ENCODE data around the gene AUTS2. TPM values are rescaled to one million over a fixed set of nuclear protein-coding genes. Genes with fewer than 3 reads are reported as not detected.

The AUTS2 gene
- polyA plus RNA-seq, 1 experiment: 0.54 TPM

DNA sequence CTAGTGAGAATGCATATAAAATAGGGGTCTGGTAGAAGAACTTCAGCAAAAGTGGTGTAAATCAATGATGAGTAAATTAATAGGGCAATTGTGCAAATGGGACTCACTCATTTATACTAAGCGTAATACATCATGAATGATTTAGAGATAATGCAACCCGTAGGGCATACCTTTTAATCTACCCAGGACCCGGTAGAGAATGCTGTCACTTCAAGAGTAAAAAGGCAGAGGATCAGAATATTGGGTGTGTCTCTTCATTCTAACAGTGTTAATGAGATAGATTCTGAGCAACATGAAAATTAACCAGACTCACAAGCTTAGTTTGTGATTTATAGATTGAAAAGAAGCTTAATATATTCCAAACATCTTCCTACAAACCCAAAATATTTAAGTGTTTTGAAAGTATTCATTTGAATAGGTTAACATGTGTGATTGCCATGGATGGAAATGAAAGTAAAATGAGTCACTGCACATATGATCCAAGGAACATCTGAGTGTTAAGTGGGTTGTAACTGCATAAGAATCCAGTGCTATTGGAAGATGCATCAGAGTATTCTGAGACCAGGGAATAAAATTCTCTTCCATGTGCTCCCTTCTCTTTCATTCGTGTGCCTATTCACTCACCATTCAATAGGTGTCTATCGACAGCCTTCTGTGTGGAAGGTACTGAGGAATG, 690.6 kb downstream of the AUTS2 start:
- Histone ChIP-seq H3K4me3 (ENCODE audit: low read depth, low read length) (no peak overlapping the region), H3K27me3 (ENCODE audit: control insufficient read depth, insufficient read depth, low read length) (no peaks in the 10 kb centered on the region), H3K36me3 (ENCODE audit: control insufficient read depth, insufficient read depth, low read length) (no peaks in the 10 kb centered on the region)
- ChIA-PET CTCF (no interaction called here), POLR2A (no interaction called here)
- no peak for DNase-seq (ENCODE audit: low read depth)
- TF ChIP-seq, protein P1, sequence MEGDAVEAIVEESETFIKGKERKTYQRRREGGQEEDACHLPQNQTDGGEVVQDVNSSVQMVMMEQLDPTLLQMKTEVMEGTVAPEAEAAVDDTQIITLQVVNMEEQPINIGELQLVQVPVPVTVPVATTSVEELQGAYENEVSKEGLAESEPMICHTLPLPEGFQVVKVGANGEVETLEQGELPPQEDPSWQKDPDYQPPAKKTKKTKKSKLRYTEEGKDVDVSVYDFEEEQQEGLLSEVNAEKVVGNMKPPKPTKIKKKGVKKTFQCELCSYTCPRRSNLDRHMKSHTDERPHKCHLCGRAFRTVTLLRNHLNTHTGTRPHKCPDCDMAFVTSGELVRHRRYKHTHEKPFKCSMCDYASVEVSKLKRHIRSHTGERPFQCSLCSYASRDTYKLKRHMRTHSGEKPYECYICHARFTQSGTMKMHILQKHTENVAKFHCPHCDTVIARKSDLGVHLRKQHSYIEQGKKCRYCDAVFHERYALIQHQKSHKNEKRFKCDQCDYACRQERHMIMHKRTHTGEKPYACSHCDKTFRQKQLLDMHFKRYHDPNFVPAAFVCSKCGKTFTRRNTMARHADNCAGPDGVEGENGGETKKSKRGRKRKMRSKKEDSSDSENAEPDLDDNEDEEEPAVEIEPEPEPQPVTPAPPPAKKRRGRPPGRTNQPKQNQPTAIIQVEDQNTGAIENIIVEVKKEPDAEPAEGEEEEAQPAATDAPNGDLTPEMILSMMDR (IDR thresholded peaks at IDR 0.05; ENCODE audit: insufficient read depth, low read depth, low read length): no peak

DNA sequence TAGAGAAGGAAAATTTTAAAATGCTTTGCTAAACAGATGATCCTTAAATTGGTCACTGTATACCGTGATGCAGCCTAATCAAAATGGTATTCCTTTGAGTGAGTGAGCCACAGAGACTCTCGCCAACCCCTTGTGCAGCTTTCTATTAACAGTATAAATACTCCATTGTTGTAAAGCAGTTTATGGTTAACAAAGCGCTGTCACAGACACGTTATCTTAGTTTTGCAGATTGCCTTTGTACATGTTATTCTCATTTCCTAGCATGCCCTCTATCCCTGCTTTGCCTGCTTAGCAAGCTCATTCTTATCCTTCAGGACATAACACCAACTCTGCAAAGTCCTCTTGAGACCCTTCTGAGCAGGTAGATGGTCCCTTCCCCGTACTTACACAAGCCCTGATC, 694.4 kb downstream of the AUTS2 start:
- TF ChIP-seq, protein P1 (IDR thresholded peaks at IDR 0.05; ENCODE audit: insufficient read depth, low read depth, low read length): no peak
- ChIA-PET CTCF (no interaction called here), POLR2A (no interaction called here)
- no peaks in the 10 kb centered on the region for H3K36me3 ChIP-seq (ENCODE audit: control insufficient read depth, insufficient read depth, low read length)
- no peaks in the 10 kb centered on the region for H3K27me3 ChIP-seq (ENCODE audit: control insufficient read depth, insufficient read depth, low read length)
- H3K4me3 ChIP-seq (ENCODE audit: low read depth, low read length): no peak overlapping the region
- DNase-seq (ENCODE audit: low read depth): no peak

DNA sequence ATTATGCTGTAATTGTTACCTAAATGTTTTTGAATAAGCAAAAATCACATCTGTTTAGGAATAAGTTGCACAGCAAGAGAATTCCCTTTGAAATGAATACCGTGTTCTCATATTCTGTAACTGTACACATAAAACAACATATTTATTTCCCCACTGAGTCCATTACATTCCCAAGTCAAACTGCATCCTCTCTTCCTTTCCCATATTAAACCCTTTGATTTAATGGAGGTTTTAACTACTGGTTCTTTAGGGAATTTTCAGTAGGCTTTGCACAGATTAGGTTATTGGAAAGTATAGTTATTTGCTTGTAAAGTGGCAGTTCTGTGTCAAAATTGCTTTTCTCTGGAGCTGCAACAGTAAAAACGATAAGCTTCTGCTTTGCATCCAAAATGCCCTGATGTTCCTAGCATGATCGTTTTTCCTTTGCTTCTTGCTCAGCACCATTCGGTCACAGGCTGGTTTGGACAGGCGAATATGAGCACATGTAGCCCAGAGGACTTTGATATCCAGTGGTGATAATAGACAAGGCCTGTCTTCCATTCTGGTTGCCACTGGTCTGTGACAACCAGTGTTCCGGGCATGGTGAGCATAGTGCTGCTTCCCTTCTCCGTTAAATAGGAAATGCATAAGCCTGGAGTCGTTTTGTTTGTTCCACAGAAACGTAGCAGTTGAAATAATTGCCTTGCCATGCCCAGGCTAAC, 696.1 kb downstream of the AUTS2 start:
- ChIA-PET POLR2A (no interaction called here), CTCF (no interaction called here)
- Histone ChIP-seq H3K4me3 (ENCODE audit: low read depth, low read length) (no peak overlapping the region), H3K27me3 (ENCODE audit: control insufficient read depth, insufficient read depth, low read length) (no peaks in the 10 kb centered on the region), H3K36me3 (ENCODE audit: control insufficient read depth, insufficient read depth, low read length) (no peaks in the 10 kb centered on the region)
- TF ChIP-seq, protein P1 (IDR thresholded peaks at IDR 0.05; ENCODE audit: insufficient read depth, low read depth, low read length): no peak
- no peak for DNase-seq (ENCODE audit: low read depth)

DNA sequence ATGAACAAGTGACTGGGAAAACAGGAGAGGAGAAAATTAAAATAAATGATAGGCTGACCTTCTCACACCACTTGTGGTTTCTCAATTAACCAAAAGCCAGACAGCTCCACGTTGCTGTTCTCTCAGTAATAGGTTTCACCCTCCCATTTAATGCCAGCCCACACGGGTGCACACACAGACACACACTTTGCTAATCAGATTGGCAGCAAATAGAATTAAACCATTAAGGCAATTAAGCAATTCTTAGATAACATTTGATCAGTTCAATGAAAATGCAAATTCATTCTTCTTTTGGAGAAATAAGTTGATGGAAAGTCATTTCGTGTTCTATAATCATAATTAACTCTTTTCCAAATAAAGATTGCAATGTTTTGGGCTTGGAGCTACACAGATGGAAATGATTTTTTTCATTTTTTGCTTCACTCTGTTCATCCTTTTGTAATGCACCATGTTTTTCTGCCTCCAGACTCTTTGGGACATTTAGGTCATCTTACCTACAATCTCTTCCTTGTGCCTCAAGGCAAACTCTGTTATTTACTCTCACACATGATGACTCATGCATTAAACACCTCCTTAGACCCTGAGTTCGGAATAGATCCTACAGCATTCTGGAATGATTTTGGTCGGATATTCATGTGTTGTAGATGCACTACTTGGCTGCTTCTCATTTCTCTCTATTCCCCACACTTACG, 700.7 kb downstream of the AUTS2 start:
- no peaks in the 10 kb centered on the region for H3K27me3 ChIP-seq (ENCODE audit: control insufficient read depth, insufficient read depth, low read length)
- TF ChIP-seq, protein P1 (IDR thresholded peaks at IDR 0.05; ENCODE audit: insufficient read depth, low read depth, low read length): no peak
- CTCF ChIA-PET: no interaction called here
- POLR2A ChIA-PET: no interaction called here
- no peaks in the 10 kb centered on the region for H3K36me3 ChIP-seq (ENCODE audit: control insufficient read depth, insufficient read depth, low read length)
- no peak for DNase-seq (ENCODE audit: low read depth)
- H3K4me3 ChIP-seq (ENCODE audit: low read depth, low read length): no peak overlapping the region

DNA sequence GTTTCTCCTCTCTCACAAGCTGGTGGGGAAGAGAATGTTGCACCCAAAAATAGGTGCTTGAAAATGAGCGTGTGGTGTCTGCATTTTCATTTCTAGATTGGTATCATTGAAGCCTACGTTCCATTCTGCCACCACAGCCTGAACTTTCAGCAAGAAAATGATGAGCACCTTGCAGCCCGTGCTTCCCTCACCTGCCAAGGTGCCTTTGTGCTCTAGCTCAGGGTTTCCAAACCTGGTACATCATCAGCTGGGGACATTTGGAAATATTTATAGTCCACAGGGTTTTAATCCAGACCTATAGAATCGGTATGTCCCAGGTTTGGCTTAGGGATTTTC, 701.2 kb downstream of the AUTS2 start:
- Histone ChIP-seq H3K27me3 (ENCODE audit: control insufficient read depth, insufficient read depth, low read length) (no peaks in the 10 kb centered on the region), H3K36me3 (ENCODE audit: control insufficient read depth, insufficient read depth, low read length) (no peaks in the 10 kb centered on the region), H3K4me3 (ENCODE audit: low read depth, low read length) (no peak overlapping the region)
- ChIA-PET CTCF (no interaction called here), POLR2A (no interaction called here)
- TF ChIP-seq, protein P1 (IDR thresholded peaks at IDR 0.05; ENCODE audit: insufficient read depth, low read depth, low read length): no peak
- DNase-seq (ENCODE audit: low read depth): no peak

Data from BJ (cell line).